Colonic mucosa (tissue), 4 donors: Measurements from ENCODE around the gene ITPK1. TPM values are rescaled to one million over a fixed set of nuclear protein-coding genes. Genes with fewer than 3 reads are reported as not detected.

ENCODE experiments used
- DNase-seq: peaks from one replicate; pipeline ENCODE4 v3.0.0-alpha.2; 2020
- H3K27ac ChIP-seq: fragments of 200-600 bp; one replicate; pipeline ENCODE4 v1.8.0; 2021
- H3K27me3 ChIP-seq: fragments of 200-600 bp; one replicate; pipeline ENCODE4 v1.8.0; 2021
- H3K36me3 ChIP-seq: fragments of 200-600 bp; one replicate; pipeline ENCODE4 v1.8.0; 2021
- H3K4me1 ChIP-seq: fragments of 200-600 bp; one replicate; pipeline ENCODE4 v1.8.0; 2021; ENCODE audit warnings: mild to moderate bottlenecking
- H3K4me3 ChIP-seq: fragments of 200-600 bp; one replicate; pipeline ENCODE4 v1.8.0; 2021
- H3K9ac ChIP-seq, 2 donors: one replicate each; pipeline ENCODE4 v1.7.0; 2013; ENCODE audit warnings: control low read depth in 2 of 2, low read depth in 2 of 2, low read length in 2 of 2
- H3K9me3 ChIP-seq: fragments of 200-600 bp; one replicate; pipeline ENCODE4 v1.8.0; 2021
- intact Hi-C: fragments of 100-400 bp; cut with DNase I; formaldehyde crosslinking; loops from one replicate; pipeline ENCODE4 v1.14.1; 2022
- total RNA-seq, 2 donors: library from RNA; stranded (reverse); fragmentation: NEBNext Ultra II Directional in 1 of 2; extraction: Animal tissue kit (Norgen Biotek cat#: 25700) in 1 of 2; gene quantifications; one replicate each; pipeline ENCODE4 v1.2.1, GENCODE V29; 2021
- TF ChIP-seq, protein P1 (sequence below): fragments of 200-600 bp; IDR thresholded peaks from one replicate; pipeline ENCODE4 v1.8.0; 2022; ENCODE audit warnings: antibody characterized with exemption, mild to moderate bottlenecking
- donor health status: healthy.
- donor health status: DM: no; HTN: no; CAD: no.
- donor health status: DM: no; HTN: no; CAD: no.

Gene ITPK1
- total RNA-seq, 2 donors from 2014 or later: 118 to 134 TPM

DNA sequence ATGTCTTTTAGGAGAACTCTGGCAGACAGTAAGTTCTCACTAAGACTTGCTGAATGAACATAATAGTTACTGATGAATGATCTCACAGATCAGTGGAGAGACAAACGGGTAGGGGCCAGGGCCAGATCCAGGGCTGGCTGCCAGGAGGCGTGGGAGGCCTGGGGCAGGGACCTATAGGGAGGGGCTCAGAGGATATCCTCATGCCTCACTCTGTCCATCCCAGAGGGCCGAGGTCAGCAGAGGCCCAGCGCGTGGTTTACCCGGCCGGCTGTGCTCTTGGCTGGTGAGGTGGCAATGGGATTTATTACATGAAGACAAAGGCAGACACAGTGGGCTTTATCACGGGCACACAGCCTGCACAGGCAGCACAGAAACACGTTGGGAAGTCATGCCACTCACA, 107.3 kb downstream of the ITPK1 start:
- H3K4me1 ChIP-seq: peaks cover 13% of the 10 kb centered on the region
- no peaks in the 10 kb centered on the region for H3K36me3 ChIP-seq
- H3K4me3 ChIP-seq: no peak overlapping the region
- no peaks in the 10 kb centered on the region for H3K27me3 ChIP-seq
- intact Hi-C loops: no loop called here
- H3K27ac ChIP-seq: no peak overlapping the region
- TF ChIP-seq, protein P1, sequence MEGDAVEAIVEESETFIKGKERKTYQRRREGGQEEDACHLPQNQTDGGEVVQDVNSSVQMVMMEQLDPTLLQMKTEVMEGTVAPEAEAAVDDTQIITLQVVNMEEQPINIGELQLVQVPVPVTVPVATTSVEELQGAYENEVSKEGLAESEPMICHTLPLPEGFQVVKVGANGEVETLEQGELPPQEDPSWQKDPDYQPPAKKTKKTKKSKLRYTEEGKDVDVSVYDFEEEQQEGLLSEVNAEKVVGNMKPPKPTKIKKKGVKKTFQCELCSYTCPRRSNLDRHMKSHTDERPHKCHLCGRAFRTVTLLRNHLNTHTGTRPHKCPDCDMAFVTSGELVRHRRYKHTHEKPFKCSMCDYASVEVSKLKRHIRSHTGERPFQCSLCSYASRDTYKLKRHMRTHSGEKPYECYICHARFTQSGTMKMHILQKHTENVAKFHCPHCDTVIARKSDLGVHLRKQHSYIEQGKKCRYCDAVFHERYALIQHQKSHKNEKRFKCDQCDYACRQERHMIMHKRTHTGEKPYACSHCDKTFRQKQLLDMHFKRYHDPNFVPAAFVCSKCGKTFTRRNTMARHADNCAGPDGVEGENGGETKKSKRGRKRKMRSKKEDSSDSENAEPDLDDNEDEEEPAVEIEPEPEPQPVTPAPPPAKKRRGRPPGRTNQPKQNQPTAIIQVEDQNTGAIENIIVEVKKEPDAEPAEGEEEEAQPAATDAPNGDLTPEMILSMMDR: no peak
- no peak for DNase-seq
- no peaks in the 10 kb centered on the region for H3K9me3 ChIP-seq
- H3K9ac ChIP-seq: no peak overlapping the region

DNA sequence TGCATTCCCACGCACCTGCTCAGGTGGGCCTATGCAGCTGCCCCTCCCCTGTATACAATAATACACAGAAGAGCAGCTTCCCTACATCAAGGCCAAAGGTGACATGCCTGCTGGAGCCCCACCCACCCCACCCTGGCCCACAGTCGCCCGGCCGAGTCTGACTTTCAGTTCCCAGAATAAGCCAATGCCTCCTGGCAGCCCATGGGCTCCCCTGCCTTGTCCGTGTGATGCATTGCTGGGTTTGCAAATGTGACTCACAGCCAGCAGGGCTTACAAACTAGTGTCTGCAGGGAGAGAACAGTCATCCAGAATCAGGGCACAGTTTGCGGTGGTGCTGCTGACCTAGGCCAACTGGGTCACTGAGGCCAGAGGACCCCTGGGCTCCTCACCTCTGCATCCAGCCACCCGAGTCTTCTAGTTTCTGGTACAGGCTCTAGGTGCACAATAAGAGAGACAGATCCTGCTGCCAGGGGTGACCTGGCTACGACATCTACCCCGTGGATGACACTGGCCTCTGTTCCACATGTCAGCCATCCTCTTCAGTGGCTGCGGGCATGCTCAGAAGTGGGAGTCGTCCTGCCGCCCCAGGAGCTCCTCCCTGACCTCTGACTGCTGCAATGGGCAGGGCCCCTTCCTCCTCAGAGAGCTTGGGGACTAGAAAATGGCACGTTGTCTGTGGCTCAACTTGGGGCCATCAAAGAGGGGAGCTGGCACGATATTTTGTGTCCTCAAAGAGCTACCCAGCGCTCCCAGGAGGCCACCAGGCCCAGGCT, 108.3 kb downstream of the ITPK1 start:
- peak; percentile 56 for DNase-seq
- Histone ChIP-seq H3K27ac (peak overlapping the region; percentile 32), H3K4me1 (peaks cover 13% of the 10 kb centered on the region), H3K36me3 (no peaks in the 10 kb centered on the region), H3K4me3 (no peak overlapping the region), H3K9me3 (no peaks in the 10 kb centered on the region), H3K9ac (peak overlapping the region; percentile 47 to 51), H3K27me3 (no peaks in the 10 kb centered on the region)
- intact Hi-C loops: no loop called here
- TF ChIP-seq, protein P1: no peak

DNA sequence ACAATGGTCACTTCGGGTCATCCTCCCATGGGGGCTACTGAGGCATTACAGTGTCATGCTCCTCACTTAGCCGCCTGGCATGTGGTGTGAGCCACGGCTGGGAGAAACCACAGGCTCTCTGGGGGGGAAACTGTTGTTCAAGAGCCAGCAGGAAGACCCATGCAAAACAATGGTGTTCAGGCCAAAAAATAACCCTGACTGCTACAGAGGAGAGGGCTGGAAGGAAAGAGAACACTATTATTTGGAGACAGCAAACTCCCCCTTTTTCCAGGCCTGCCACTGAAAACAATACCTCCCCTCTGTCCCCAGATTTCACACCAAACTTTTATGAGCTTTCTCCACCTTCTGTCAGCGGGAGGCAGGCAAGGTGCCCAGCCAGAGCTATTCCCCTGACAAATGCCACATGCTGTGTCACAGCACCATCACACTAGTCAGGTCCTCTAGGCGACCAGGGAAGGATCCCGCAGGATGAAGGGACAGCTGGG, 109.1 kb downstream of the ITPK1 start:
- peak overlapping the region; percentile 32 for H3K27ac ChIP-seq
- no peaks in the 10 kb centered on the region for H3K27me3 ChIP-seq
- no peak overlapping the region for H3K4me3 ChIP-seq
- H3K4me1 ChIP-seq: peaks cover 13% of the 10 kb centered on the region
- H3K9ac ChIP-seq: no peak overlapping the region
- no peak for DNase-seq
- TF ChIP-seq, protein P1: no peak
- intact Hi-C loops: no loop called here
- no peaks in the 10 kb centered on the region for H3K36me3 ChIP-seq
- H3K9me3 ChIP-seq: no peaks in the 10 kb centered on the region

DNA sequence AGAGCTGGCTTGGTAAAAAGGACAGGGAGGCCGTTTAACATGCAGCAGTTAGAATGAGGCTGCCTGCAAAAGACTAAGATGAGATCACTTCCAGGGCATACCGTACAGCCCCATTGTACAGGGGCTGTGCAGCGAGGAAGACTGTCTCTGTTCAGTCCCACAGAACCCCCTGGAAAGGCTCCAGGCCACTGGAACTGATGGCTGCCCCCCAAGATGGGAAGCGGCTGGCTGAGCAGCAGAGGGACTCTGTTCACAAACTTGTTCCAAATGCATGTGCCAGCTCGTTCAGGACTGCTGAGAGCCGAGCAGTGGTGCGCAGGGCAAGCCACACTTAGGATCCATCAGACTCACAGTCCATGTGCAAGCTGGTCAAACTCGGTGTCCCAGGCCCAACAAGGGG, 109.9 kb downstream of the ITPK1 start:
- TF ChIP-seq, protein P1: no peak
- no peak overlapping the region for H3K4me3 ChIP-seq
- peaks cover 13% of the 10 kb centered on the region for H3K4me1 ChIP-seq
- no peaks in the 10 kb centered on the region for H3K36me3 ChIP-seq
- H3K9me3 ChIP-seq: no peaks in the 10 kb centered on the region
- intact Hi-C loops: no loop called here
- no peak for DNase-seq
- no peaks in the 10 kb centered on the region for H3K27me3 ChIP-seq
- H3K9ac ChIP-seq: no peak overlapping the region
- no peak overlapping the region for H3K27ac ChIP-seq

- H3K9ac ChIP-seq: no peak overlapping the region
- H3K36me3 ChIP-seq: no peaks in the 10 kb centered on the region
- peaks cover 13% of the 10 kb centered on the region for H3K4me1 ChIP-seq
- no peak overlapping the region for H3K27ac ChIP-seq
- no peaks in the 10 kb centered on the region for H3K9me3 ChIP-seq
- no peaks in the 10 kb centered on the region for H3K27me3 ChIP-seq
- intact Hi-C loops: no loop called here
- no peak overlapping the region for H3K4me3 ChIP-seq
- no peak for DNase-seq
- TF ChIP-seq, protein P1: no peak
These were observed 110.5 kb downstream of the ITPK1 start for GRCh38 chr14:93005135-93005813.
